ENCODE measurements around the gene WLS.

GRCh38 chr1:68197891-68198290 is 34.4 kb downstream of the WLS start:
- TF ChIP-seq ISL1 (CRISPR knock-in tag; IDR thresholded peaks at IDR 0.05) (no peak), CREB5 (CRISPR knock-in tag; IDR thresholded peaks at IDR 0.05; ENCODE audit: low read depth) (no peak), ZFP3 (CRISPR knock-in tag; IDR thresholded peaks at IDR 0.05) (no peak), ZNF565 (CRISPR knock-in tag; conservative IDR thresholded peaks at IDR 0.05; ENCODE audit: low read depth) (no peak), ARNTL (CRISPR knock-in tag; IDR thresholded peaks at IDR 0.05; ENCODE audit: borderline replicate concordance, low read depth) (no peak), PPARA (CRISPR knock-in tag; IDR thresholded peaks at IDR 0.05; ENCODE audit: borderline replicate concordance) (no peak), RARB (CRISPR knock-in tag; IDR thresholded peaks at IDR 0.05) (no peak), TOX (CRISPR knock-in tag; IDR thresholded peaks at IDR 0.05; ENCODE audit: borderline replicate concordance) (no peak), BACH2 (CRISPR knock-in tag; IDR thresholded peaks at IDR 0.05; ENCODE audit: borderline replicate concordance) (no peak), ZFP30 (CRISPR knock-in tag; IDR thresholded peaks at IDR 0.05) (no peak)
- TF ChIP-seq, protein P1, sequence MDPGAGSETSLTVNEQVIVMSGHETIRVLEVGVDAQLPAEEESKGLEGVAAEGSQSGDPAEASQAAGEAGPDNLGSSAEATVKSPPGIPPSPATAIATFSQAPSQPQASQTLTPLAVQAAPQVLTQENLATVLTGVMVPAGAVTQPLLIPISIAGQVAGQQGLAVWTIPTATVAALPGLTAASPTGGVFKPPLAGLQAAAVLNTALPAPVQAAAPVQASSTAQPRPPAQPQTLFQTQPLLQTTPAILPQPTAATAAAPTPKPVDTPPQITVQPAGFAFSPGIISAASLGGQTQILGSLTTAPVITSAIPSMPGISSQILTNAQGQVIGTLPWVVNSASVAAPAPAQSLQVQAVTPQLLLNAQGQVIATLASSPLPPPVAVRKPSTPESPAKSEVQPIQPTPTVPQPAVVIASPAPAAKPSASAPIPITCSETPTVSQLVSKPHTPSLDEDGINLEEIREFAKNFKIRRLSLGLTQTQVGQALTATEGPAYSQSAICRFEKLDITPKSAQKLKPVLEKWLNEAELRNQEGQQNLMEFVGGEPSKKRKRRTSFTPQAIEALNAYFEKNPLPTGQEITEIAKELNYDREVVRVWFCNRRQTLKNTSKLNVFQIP (CRISPR knock-in tag; IDR thresholded peaks at IDR 0.05; ENCODE audit: borderline replicate concordance, low read depth), result no peak
- TF ChIP-seq, protein P2, sequence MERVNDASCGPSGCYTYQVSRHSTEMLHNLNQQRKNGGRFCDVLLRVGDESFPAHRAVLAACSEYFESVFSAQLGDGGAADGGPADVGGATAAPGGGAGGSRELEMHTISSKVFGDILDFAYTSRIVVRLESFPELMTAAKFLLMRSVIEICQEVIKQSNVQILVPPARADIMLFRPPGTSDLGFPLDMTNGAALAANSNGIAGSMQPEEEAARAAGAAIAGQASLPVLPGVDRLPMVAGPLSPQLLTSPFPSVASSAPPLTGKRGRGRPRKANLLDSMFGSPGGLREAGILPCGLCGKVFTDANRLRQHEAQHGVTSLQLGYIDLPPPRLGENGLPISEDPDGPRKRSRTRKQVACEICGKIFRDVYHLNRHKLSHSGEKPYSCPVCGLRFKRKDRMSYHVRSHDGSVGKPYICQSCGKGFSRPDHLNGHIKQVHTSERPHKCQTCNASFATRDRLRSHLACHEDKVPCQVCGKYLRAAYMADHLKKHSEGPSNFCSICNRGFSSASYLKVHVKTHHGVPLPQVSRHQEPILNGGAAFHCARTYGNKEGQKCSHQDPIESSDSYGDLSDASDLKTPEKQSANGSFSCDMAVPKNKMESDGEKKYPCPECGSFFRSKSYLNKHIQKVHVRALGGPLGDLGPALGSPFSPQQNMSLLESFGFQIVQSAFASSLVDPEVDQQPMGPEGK (CRISPR knock-in tag; IDR thresholded peaks at IDR 0.05; ENCODE audit: borderline replicate concordance), result no peak
- TF ChIP-seq, protein P3, sequence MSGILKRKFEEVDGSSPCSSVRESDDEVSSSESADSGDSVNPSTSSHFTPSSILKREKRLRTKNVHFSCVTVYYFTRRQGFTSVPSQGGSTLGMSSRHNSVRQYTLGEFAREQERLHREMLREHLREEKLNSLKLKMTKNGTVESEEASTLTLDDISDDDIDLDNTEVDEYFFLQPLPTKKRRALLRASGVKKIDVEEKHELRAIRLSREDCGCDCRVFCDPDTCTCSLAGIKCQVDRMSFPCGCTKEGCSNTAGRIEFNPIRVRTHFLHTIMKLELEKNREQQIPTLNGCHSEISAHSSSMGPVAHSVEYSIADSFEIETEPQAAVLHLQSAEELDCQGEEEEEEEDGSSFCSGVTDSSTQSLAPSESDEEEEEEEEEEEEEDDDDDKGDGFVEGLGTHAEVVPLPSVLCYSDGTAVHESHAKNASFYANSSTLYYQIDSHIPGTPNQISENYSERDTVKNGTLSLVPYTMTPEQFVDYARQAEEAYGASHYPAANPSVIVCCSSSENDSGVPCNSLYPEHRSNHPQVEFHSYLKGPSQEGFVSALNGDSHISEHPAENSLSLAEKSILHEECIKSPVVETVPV (CRISPR knock-in tag; IDR thresholded peaks at IDR 0.05), result no peak
